GM12865 (cell line): ENCODE measurements around the gene LCP2.

Source experiments
- DNase-seq: peaks from one replicate; pipeline ENCODE4 v3.0.0; 2010; ENCODE audit warnings: low read depth
- H3K4me3 ChIP-seq: 2 replicates; pipeline ENCODE4 v1.5.1; 2011; ENCODE audit warnings: mild to moderate bottlenecking, low read depth, low read length, control low read depth
- TF ChIP-seq, protein P1 (sequence below): IDR thresholded peaks from 2 replicates; pipeline ENCODE4 v1.5.1; 2011; ENCODE audit warnings: low read length, control low read depth, low read depth, inconsistent platforms; ENCODE audit not compliant: insufficient read depth; ENCODE audit errors: missing control alignments

Gene LCP2

DNA sequence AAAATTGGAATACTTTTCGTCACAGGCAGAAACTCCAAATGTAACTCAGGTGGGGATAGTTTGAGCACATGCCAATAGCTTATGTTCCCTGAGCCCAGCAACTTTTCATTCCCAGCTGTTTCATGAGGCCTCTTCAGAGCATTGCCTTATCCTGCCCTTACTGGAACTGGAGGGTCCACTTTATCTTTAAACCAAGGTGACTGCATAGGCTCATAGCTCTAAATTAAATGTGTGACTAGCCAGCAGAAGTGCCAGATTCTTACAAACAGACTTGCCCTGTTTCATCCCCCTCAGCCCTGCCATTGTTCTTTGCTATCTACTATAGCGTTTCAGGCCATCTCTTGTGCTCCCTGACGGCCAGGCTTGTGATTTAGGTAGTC, 8.1 kb upstream of the LCP2 start:
- DNase-seq = no peak
- H3K4me3 ChIP-seq = no peak overlapping the region
- TF ChIP-seq, protein P1, sequence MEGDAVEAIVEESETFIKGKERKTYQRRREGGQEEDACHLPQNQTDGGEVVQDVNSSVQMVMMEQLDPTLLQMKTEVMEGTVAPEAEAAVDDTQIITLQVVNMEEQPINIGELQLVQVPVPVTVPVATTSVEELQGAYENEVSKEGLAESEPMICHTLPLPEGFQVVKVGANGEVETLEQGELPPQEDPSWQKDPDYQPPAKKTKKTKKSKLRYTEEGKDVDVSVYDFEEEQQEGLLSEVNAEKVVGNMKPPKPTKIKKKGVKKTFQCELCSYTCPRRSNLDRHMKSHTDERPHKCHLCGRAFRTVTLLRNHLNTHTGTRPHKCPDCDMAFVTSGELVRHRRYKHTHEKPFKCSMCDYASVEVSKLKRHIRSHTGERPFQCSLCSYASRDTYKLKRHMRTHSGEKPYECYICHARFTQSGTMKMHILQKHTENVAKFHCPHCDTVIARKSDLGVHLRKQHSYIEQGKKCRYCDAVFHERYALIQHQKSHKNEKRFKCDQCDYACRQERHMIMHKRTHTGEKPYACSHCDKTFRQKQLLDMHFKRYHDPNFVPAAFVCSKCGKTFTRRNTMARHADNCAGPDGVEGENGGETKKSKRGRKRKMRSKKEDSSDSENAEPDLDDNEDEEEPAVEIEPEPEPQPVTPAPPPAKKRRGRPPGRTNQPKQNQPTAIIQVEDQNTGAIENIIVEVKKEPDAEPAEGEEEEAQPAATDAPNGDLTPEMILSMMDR = no peak

GRCh38 chr5:170305016-170305645, 7.6 kb upstream of the LCP2 start:
- TF ChIP-seq, protein P1 = no peak
- H3K4me3 ChIP-seq = no peak overlapping the region
- DNase-seq = no peak

- DNase-seq = no peak
- H3K4me3 ChIP-seq = no peak overlapping the region
- TF ChIP-seq, protein P1 = no peak
These were observed 6.0 kb upstream of the LCP2 start for GRCh38 chr5:170303549-170303948.

DNA sequence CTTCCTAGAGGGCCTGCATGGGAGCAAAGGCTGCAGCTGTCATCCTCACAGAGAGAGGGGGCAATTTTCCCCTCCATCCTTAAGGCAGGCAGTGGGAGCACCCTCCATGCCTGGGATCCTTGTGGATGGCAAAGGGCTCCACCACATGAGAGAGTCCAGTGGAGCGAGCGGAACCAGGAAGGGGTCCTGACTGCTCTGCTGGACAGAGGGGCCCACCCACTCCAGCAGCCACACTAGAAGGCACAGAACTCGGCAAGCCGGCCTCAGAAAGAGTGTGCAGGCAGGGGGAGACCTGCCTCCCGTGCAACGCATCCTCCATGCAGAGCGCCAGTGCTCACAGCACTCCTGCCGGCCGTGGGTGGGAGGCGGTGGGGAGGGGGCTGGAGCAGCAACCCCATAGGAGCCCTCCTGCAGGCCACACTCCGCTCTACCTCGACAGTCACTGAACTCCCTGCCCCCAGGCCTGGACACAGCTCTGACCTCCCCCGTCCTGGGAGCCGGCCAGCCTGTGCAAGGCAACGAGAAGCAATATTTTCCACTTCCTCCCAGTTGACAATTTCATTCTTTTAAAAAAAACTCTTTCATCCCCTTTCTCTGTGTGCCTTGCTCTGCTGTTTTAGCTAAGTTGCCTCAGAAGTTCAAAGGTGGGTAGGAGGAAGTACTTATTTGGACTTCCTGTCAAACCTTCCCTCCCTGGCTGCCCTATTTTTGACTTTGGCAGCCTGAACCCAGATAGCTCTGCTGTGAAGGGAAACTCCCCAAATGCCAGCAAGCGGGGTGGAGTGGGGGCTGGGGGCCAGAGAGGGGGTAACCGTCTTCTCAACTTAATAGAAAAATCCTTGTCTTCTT, 5.3 kb upstream of the LCP2 start:
- DNase-seq = peak; percentile 76
- TF ChIP-seq, protein P1 = no peak
- no peak overlapping the region for H3K4me3 ChIP-seq

DNA sequence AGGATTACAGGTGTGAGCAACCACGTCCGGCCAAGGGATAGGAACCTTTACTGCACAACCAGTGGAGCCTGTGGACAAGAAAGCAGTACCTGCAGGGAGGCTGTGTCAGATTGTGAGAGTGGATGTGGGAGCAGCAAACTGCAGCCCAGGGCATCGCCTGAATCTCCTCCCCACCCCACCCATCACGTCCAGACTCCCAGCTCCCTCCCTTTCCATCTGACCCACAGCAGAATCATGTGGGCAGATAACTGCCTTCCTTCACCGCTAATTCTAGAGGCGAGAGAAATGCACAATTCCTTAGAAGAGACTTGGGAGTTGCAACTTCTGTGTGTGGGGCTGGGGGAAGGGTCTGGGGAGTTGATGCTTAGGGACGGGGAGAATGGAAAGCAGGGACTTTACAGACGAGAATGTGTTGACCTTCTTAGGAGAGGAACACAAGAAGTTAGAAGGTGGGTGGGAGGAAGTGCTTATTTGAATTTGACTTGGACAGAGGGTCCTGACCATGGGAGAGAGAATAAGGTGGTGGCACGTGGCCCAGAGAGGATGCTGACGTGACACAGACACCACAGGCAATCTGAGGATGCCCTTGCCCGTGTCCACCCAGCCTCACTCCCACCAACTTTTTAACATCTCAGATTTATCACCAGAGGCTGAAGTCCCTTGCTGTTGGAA, 4.5 kb upstream of the LCP2 start:
- no peak overlapping the region for H3K4me3 ChIP-seq
- TF ChIP-seq, protein P1 = no peak
- DNase-seq = no peak

DNA sequence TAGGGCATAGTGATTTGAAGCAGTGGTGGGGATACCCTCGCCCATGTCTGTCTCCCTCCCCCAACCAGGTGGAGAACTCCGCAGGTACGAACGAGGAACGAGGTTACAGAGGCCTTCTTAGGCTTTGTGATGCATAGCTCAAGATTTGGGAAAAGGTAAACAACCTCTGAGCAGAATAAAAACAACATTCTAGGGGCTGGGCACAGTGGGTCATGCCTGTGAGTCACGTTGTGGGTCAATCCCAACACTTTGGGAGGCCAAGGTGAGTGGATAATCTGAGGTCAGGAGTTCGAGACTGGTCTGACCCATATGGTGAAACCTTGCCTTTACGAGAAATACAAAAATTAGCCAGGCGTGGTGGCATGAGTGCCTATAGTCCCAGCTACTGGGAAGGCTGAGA, 3.6 kb upstream of the LCP2 start:
- TF ChIP-seq, protein P1 = no peak
- no peak overlapping the region for H3K4me3 ChIP-seq
- no peak for DNase-seq
